HG03354 (cell line): ENCODE measurements around the gene FAT3.

Source experiments
- ATAC-seq: cut with Tn5 transposase; IDR thresholded peaks from one replicate; pipeline ENCODE4 v1.9.1; 2021; ENCODE audit warnings: mild to moderate bottlenecking; ENCODE audit not compliant: unreplicated experiment, poor library complexity, severe bottlenecking

Gene FAT3

DNA sequence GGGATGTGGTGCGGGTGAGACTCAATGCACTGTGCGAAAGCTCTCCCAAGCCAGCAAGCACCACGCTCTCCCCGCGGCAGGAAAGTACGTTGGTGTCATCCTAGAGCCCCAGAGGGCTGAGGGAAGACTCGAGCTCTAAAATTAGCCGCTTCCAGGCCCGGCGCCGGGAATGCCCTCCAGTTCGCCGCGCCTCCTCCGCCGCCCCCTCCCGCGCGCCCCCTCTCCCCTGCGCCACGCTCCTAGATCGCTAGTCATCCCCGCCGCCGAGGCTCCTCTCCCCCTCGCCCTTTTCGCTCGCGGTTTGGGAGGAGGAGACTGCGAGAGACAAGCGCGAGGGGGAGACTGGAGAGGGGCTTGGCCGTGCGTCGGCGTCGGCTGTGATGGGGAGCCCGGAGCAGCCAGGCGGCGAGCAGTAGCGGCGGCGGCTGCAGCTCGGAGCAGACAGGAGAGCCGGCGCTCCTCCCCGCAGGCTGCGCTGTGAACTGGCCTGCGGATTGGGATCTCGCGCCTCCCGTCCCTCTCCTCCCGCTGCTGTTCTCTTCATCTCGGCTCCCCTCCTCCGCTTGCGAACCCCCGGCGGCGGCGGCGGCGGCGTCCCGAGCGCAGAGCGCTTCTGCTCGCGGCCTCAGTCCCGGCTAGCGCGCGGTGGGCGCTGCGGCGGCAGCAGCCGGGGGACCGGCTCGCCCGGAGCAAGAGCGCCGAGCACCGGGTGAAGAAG, at the start of gene FAT3:
Gene FAT3, plus strand, starts transcription at position 412 of the 718 bp plus-strand sequence. CDS start 127,295 bp downstream, outside the sequence.
- no peak for ATAC-seq

DNA sequence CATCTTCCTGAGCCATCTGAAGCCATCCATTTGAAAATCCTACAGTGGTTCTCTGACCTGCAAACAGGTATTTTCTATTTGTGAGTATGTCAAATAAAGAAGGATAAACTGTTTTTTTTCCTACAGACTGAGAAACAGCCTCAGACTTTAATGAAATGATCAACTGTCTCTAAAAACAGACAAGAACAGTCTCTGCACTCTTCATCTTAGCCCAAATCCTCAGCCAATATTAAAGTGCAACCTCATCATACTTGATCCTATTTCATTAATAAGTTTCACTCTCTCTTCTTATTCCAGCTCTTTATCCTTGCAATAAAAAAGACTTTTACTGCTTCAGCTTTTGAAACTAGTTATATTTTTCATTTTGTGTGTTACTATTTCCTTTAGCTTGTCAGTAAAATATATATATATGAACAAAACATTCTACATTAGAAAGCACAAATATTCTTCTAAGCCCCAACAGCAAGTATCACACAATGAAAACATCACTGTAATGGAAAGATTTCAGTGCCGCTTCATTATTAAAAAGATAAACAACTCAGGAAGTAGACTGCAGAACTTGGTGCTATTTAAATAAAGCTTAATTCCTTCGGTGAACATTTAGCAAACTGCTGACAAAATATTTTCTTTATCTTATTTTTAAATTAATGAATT, 45.5 kb upstream of the FAT3 start:
- ATAC-seq = no peak

GRCh38 chr11:92180226-92180625, 44.4 kb upstream of the FAT3 start:
- ATAC-seq = no peak

- ATAC-seq = no peak
Observed at GRCh38 chr11:92180664-92181251, 43.9 kb upstream of the FAT3 start.

DNA sequence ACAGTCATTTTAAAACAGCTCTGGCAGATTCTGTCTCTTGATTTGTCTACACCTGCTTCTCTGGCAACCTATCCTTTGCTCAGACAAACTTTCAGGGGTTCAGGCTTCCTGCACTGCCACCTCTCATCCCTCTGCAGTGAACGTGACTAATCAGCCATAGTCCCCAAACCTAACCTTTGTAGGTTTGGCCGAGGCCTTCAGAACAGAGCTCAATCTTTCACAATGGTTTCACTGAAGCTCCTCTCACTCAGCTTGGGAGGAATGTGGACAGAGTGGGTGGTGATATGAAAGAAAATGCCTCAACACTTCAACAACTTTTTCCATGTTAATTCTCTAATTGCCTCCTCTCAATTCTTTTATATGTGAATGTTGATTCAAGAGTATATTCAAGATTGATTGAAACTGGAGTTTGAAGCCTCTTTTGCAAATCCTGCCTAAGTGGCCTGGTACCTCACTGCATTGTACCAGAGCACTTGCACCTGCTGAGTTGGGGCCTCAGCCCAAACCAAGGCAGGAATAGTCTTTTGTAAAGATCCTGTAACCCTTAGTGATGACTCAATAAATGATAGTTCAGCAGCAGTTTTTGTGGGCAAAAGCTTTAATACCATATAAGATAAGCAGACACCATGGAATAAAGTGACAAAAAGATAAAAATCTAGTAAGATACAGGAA, 33.9 kb upstream of the FAT3 start:
- ATAC-seq = no peak

DNA sequence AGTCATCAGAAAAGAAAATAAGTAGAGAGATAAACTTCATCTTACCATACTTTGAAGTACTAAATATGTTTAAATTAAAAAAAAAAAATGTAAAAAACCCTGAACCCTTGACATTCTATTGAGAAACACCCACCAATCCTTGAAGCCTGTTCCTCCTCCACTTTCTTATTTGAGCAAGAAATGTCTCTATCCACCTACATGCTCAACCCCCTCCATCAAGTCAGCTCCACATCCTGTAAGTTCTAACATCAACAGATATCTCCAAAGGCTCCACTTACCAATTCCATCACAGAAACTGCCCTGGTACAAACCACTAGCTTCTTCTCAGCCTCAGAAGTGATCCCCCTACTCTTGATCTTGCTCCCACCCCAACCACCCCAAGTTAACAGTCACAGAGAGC, 32.5 kb upstream of the FAT3 start:
- no peak for ATAC-seq

- ATAC-seq = no peak
Observed at GRCh38 chr11:92198268-92198667, 26.4 kb upstream of the FAT3 start.

- no peak for ATAC-seq
Observed at GRCh38 chr11:92199991-92200390, 24.6 kb upstream of the FAT3 start.

- ATAC-seq = no peak
Observed at GRCh38 chr11:92204731-92205130, 19.9 kb upstream of the FAT3 start.

- ATAC-seq = no peak
Observed at GRCh38 chr11:92206441-92206840, 18.2 kb upstream of the FAT3 start.

- ATAC-seq = no peak
Observed at GRCh38 chr11:92211576-92212167, 12.9 kb upstream of the FAT3 start.

DNA sequence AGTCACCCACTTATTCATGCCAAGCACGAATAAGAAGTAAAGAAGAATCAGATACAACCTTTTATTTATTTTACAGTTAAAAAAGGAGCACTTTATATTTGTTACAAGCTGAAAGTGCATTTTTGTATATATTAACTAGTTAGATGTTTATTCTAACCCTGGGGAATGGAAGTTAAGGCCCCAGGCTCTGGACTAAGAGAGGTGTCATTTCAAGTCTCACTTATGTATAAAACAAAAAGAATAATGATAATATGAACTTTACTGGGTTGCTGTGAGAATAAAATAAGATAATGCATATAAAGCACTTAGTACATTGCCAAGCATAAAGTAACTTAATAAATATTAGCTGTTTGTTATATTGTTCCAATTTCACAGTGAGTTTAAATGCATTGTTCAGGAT, 12.1 kb upstream of the FAT3 start:
- ATAC-seq = no peak

GRCh38 chr11:92216789-92217188, 7.8 kb upstream of the FAT3 start:
- ATAC-seq = no peak

DNA sequence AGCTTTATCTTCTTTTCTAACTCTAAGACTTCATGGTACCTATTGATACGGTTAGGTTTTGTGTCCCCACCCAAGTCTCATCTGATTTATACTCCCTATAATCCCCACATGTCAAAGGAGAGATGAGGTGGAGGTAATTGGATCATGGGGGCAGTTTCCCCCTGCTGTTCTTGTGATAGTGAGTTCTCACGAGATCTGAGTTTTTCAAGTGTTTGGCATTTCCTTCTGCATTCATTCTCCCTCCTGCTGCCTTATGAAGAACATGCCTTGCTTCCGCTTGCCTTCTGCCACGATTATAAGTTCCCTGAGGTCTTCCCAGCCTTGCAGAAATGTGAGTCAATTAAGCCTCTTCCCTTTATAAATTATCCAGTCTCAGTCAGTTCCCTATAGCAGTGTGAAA, 5.1 kb upstream of the FAT3 start:
- no peak for ATAC-seq

DNA sequence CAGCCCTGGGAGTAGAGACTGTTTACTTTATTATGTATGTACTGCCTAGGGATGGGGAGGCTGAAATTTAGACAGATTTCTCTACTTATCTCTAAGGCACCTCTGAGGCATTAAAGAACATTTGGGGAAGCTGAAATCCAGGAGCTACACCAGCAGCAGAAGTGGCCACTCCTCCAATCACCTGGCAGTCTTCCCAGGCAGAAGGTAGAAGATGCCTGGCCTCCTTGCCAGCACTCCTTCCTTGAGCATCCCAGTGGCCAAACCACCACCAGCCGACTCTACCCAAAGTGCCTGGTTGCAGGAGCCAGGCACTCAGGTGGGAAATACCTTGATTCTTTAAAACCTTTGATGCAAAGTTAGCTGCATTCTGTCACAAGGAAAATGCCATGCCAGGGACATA, 1.9 kb upstream of the FAT3 start:
- ATAC-seq = no peak

DNA sequence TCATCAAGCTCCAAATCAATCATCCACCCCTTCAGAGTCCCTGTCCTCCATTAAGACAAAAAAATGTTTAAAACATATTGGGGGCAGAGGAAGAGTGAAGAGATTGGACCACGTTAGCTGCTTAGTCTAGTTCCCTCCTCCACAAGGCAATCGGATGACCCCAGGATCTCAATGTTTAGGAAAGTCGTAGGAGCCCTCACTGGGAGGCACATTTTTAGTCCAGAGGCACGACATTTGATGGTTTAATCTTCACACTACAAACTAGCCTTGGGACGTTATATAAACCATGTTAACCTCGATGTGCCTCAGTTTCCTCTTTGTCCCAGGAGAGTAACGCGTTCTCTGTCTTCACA, 588 bp upstream of the FAT3 start:
- ATAC-seq = no peak

GRCh38 chr11:92225125-92225567, 528 bp downstream of the FAT3 start:
- ATAC-seq = no peak

DNA sequence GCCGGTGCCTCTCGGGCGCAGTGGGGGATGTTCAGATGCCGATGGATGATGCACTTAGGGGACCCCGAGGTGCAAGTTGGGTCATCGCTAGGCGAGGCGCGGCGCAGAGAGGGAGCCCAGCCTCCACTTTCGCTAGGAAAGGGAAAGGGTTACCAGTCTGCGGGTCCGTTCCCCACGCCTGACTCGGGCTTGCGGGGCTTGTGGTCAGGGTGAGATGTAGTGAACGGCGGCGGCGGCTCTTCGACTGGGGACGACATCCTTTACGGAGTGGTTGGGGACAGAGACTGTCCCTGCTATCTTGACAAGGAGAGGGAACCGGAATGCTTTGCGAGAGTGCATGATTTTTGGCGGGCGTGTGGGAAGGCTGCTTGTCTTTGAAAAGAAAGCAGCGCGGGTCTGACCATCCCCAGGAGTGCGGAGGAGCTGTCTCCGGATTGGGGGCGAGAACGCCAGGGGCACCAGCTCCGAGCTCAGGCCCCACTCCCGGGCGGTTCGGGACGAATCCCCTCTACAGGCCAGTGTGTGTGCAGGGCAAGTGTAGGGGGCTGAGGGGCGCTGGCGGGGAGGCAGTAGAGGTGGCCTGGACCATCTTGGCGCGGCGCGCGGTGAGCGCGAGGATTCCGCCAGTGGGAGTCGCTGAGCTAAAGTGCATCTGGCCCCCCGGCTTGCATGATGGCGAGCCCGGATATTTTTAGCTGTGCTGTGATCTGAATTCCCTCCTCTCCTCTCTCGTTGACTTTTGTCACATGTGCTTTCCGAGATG, 1.1 kb downstream of the FAT3 start:
- ATAC-seq = no peak

DNA sequence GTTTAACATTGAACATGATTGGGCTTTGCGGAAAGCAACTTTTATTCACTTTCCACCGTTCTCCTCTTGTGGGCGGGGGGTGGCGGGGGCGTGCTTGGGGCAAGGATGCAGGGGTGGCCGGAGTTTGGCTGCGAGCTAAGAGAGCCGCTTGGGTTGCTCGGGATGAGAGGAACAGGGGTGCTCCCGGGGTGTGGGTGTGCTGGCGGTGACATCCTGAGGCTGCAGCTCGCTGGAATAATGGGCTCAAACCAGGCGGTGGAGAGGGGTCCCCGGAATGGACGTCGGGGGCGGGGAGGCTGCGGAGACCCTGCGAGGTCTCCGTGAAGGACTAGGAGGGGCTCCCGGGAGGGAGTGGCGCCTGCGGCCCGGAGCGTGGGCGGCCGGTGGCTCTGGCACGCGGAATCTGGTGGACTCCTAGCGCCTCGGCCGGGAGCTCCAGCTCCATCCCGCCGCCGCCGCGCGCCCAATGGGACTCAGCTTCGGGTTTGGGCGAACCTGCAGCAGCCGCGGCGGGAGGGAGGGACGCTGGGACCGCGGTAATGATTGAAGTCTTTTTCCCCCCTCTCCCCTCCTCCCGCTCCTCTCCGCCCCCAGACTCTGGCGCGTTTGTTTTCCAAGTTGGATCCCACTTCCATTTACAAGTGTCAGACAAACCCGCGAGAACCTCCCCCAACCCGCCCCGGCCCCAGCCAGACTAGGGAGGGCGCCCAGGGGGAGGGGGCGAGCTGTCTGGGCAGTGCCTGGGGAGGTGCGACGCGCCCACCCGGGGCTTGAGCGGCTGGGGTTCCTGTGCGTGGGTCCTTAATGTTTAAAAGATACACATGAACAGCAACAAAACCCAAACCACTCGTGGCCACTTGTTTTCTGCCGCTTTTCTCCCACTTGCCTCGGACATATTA, 2.0 kb downstream of the FAT3 start:
- no peak for ATAC-seq
